Heart left ventricle (tissue), 16 donors: Measurements from ENCODE around the gene CD63. TPM values are rescaled to one million over a fixed set of nuclear protein-coding genes. Genes with fewer than 3 reads are reported as not detected.
"Not testable (repeated sequence)": the region's sequence is repeated elsewhere in the genome, so short reads cannot be mapped to it uniquely, and the experiment has no call there.

Experiments
- ATAC-seq, 4 donors: fragments of 200-7000 bp; cut with Tn5 transposase; one replicate each; pipeline ENCODE4 v1.9.1; 2020 to 2022; ENCODE audit warnings: moderate library complexity in 4 of 4, mild to moderate bottlenecking in 3 of 4, moderate number of reproducible peaks in 1 of 4
- DNase-seq, 5 donors: peaks; one replicate each; pipeline ENCODE4 v3.0.0-alpha.2; 2020
- H3K27ac ChIP-seq, 12 donors: fragments of 200-600 bp; sonication (generic) in 4 of 12; one replicate each; pipeline versions ENCODE4 v1.5.0 to v1.8.0; 2016 to 2022; ENCODE audit warnings: mild to moderate bottlenecking in 2 of 12
- H3K27me3 ChIP-seq, 9 donors: fragments of 200-600 bp; sonication (generic) in 2 of 9; one replicate each; pipeline versions ENCODE4 v1.5.1 to v1.8.0; 2016 to 2022; ENCODE audit warnings: mild to moderate bottlenecking in 3 of 9
- H3K36me3 ChIP-seq, 9 donors: fragments of 200-600 bp; sonication (generic) in 2 of 9; one replicate each; pipeline versions ENCODE4 v1.5.0 to v1.8.0; 2018 to 2022; ENCODE audit warnings: mild to moderate bottlenecking in 2 of 9
- H3K4me1 ChIP-seq, 12 donors: fragments of 200-600 bp; sonication (generic) in 4 of 12; one replicate each; pipeline versions ENCODE4 v1.5.0 to v1.8.0; 2016 to 2022; ENCODE audit warnings: mild to moderate bottlenecking in 3 of 12
- H3K4me3 ChIP-seq, 12 donors: fragments of 200-600 bp; sonication (generic) in 4 of 12; one replicate each; pipeline versions ENCODE4 v1.5.0 to v1.8.0; 2017 to 2022; ENCODE audit warnings: mild to moderate bottlenecking in 9 of 12, moderate library complexity in 4 of 12
- H3K9me3 ChIP-seq, 12 donors: fragments of 200-600 bp; sonication (generic) in 4 of 12; one replicate each; pipeline versions ENCODE4 v1.5.0 to v1.8.0; 2016 to 2022; ENCODE audit warnings: mild to moderate bottlenecking in 1 of 12
- POLR2A ChIP-seq, 2 donors: fragments of 450-650 bp; IDR thresholded peaks; one replicate each; pipeline ENCODE4 v1.6.1; 2017; ENCODE audit warnings: antibody characterized with exemption in 2 of 2, mild to moderate bottlenecking in 2 of 2, moderate library complexity in 2 of 2
- WGBS, 4 donors: extraction: QIAGEN DNeasy Blood & Tissue Kit in 2 of 4; methylation state at CpG; one replicate each; pipeline versions ENCODE4 v1.1.5 to v1.1.7; 2013 to 2018; 5-methylcytosine and 5-hydroxymethylcytosine counted together
- intact Hi-C, 10 donors: fragments of 100-400 bp; cut with DNase I; formaldehyde crosslinking; loops; one replicate each; pipeline versions ENCODE4 v1.11.1 to v1.14.2; 2022
- polyA plus RNA-seq, 2 donors: library from polyadenylated mRNA; stranded (reverse); fragments of 200-250 nt; gene quantifications; one replicate each; pipeline ENCODE4 v1.2.3, GENCODE V29; 2013
- total RNA-seq, 9 donors: library from RNA; depleted of rRNA in 2 of 9; stranded (reverse); fragments of >200 nt in 2 of 9; fragmentation: NEBNext Ultra II Directional in 3 of 9; extraction: Animal tissue kit (Norgen Biotek cat#: 25700) in 3 of 9; gene quantifications; one replicate each; pipeline versions ENCODE4 v1.1.0 to v1.2.4, GENCODE V29; 2016 to 2023
- TF ChIP-seq, protein P1 (sequence below), 12 donors: fragments of 200-600 bp; sonication (generic) in 4 of 12; IDR thresholded peaks; one replicate each; pipeline versions ENCODE4 v1.5.0 to v1.8.0; 2018 to 2022; ENCODE audit warnings: antibody characterized with exemption in 12 of 12, mild to moderate bottlenecking in 5 of 12
- donor health status: ischemic (EF 13 %, LVEDD 7.1; RV severe dilation, severe dysfunction).
- donor health status: healthy with polysubstance abuse.
- donor health status: DM: no; HTN: yes; CAD: no.
- donor health status: DM: no; HTN: no; CAD: no.
- donor health status: ischemic (EF 25% LVEDD 6.9; RV normal size, moderate dysfunction).
- donor health status: ischemic (EF 25% LVEDD 5.7; RV mildly dilated, moderate dysfunction).
- donor health status: healthy.
- donor health status: DM: yes; HTN: yes; CAD: no.
- donor health status: ischemic (EF 35%, LVEDD 5.7; RV mildly dilated, moderate dysfunction).
- donor health status: nonischemic (EF 11% LVEDD 7.7; RV severe dilation, severe dysfunction).
- donor health status: DM: yes; HTN: yes; CAD: no.
- donor health status: PGD.
- donor health status: ischemic (EF 29% LVEDD 5.4; RV normal size, mild dysfunction).
- donor health status: nonischemic (EF 23%, LVEDD 6.1; RV moderate dilation, normal function).

The CD63 gene
- total and polyA plus RNA-seq, 11 donors, result 475 to 2,790 (median 865) TPM

DNA sequence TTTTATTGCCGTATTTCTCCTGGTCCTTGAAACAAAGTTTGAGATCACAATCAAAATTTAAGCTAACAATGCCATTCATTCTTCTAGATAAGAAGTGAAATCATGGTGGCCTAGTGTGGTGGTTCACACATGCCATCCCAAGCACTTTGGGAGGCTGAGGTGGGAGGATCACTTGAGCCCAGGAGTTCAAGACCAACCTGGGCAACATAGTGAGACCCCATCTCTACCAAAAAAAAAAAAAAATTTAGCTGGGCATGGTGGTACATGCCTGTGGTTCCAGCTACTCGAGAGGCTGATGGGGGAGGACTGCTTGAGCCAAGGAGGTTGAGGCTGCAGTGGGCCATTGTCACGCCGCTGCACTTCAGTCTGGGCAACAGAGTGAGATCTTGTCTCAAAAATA is 38.3 kb upstream of the CD63 start:
- no peak overlapping the region for H3K27ac ChIP-seq
- no peak for TF ChIP-seq POLR2A (IDR thresholded peaks at IDR 0.05)
- TF ChIP-seq, protein P1, sequence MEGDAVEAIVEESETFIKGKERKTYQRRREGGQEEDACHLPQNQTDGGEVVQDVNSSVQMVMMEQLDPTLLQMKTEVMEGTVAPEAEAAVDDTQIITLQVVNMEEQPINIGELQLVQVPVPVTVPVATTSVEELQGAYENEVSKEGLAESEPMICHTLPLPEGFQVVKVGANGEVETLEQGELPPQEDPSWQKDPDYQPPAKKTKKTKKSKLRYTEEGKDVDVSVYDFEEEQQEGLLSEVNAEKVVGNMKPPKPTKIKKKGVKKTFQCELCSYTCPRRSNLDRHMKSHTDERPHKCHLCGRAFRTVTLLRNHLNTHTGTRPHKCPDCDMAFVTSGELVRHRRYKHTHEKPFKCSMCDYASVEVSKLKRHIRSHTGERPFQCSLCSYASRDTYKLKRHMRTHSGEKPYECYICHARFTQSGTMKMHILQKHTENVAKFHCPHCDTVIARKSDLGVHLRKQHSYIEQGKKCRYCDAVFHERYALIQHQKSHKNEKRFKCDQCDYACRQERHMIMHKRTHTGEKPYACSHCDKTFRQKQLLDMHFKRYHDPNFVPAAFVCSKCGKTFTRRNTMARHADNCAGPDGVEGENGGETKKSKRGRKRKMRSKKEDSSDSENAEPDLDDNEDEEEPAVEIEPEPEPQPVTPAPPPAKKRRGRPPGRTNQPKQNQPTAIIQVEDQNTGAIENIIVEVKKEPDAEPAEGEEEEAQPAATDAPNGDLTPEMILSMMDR (IDR thresholded peaks at IDR 0.05), result no peak
- WGBS, 4 donors, result 96 to 98% (median 97%) methylated on average over 4 of the region's 4 CpGs
- H3K9me3 ChIP-seq, result no peaks in the 10 kb centered on the region
- H3K36me3 ChIP-seq, result peaks cover 0 to 71% (median 61%) of the 10 kb centered on the region in 9 donors
- H3K4me3 ChIP-seq, result no peak overlapping the region
- DNase-seq (no peak), ATAC-seq (no peak)
- H3K4me1 ChIP-seq, result no peaks in the 10 kb centered on the region
- no peaks in the 10 kb centered on the region for H3K27me3 ChIP-seq
- intact Hi-C loops, result no loop called here

- H3K36me3 ChIP-seq, result peaks cover 0 to 70% (median 53%) of the 10 kb centered on the region in 9 donors
- intact Hi-C loops, result no loop called here
- WGBS, 4 donors, result 85 to 92% (median 86%) methylated on average over 5 of the region's 5 CpGs
- ATAC-seq (no peak), DNase-seq (no peak)
- no peak for TF ChIP-seq POLR2A (IDR thresholded peaks at IDR 0.05)
- TF ChIP-seq, protein P1 (IDR thresholded peaks at IDR 0.05), result no peak
- H3K4me1 ChIP-seq, result no peaks in the 10 kb centered on the region
- H3K4me3 ChIP-seq, result no peak overlapping the region
- no peaks in the 10 kb centered on the region for H3K27me3 ChIP-seq
- no peak overlapping the region for H3K27ac ChIP-seq
- H3K9me3 ChIP-seq, result no peaks in the 10 kb centered on the region
These were observed 37.0 kb upstream of the CD63 start for GRCh38 chr12:55765736-55766290.

GRCh38 chr12:55762646-55763045 is 33.8 kb upstream of the CD63 start:
- H3K4me3 ChIP-seq, result no peak overlapping the region
- intact Hi-C loops, result no loop called here
- TF ChIP-seq, protein P1 (IDR thresholded peaks at IDR 0.05), result no peak
- TF ChIP-seq POLR2A (IDR thresholded peaks at IDR 0.05), result no peak
- H3K4me1 ChIP-seq, result no peaks in the 10 kb centered on the region
- H3K9me3 ChIP-seq, result no peaks in the 10 kb centered on the region
- H3K36me3 ChIP-seq, result peaks cover 0 to 83% (median 64%) of the 10 kb centered on the region in 9 donors
- H3K27me3 ChIP-seq, result no peaks in the 10 kb centered on the region
- DNase-seq (no peak), ATAC-seq (no peak)
- H3K27ac ChIP-seq, result no peak overlapping the region

GRCh38 chr12:55760663-55761062 is 31.9 kb upstream of the CD63 start:
- Histone ChIP-seq H3K36me3 (peaks cover 0 to 87% (median 67%) of the 10 kb centered on the region in 9 donors), H3K9me3 (no peaks in the 10 kb centered on the region), H3K27me3 (no peaks in the 10 kb centered on the region), H3K4me3 (no peak overlapping the region), H3K27ac (no peak overlapping the region), H3K4me1 (no peaks in the 10 kb centered on the region)
- DNase-seq, result no peak
- TF ChIP-seq POLR2A (IDR thresholded peaks at IDR 0.05), result no peak
- TF ChIP-seq, protein P1 (IDR thresholded peaks at IDR 0.05), result no peak
- WGBS, 4 donors, result 92 to 97% (median 95%) methylated on average over 6 of the region's 6 CpGs
- intact Hi-C loops, result no loop called here
- ATAC-seq, result no peak

DNA sequence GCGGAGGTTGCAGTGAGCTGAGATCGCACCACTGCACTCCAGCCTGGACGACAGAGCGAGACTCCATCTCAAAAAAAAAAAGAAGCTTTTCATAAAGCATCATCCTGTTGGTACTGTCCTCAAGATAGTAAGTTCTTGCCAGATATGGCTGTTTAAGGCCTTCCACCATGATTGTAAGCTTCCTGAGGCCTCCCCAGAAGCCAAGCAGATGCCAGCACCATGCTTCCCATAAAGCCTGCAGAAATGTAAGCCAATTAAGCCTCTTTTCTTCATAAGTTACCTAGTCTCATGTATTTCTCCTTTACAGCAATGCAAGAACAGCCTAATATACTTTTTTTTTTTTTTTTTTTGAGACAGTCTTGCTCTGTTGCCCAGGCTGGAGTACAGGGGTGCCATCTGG is 29.8 kb upstream of the CD63 start:
- H3K9me3 ChIP-seq, H3K4me1 ChIP-seq, H3K27me3 ChIP-seq, H3K4me3 ChIP-seq, DNase-seq, H3K27ac ChIP-seq, intact Hi-C loops, ATAC-seq: not testable (repeated sequence)
- H3K36me3 ChIP-seq, result peaks cover 0 to 99% (median 80%) of the 10 kb centered on the region in 9 donors
- 98 to 99% (median 99%) methylated on average over 4 of the region's 4 CpGs for WGBS, 4 donors
